AG09319 (cell line): ENCODE measurements around the gene RXYLT1.

ENCODE experiments used
- DNase-seq: peaks from one replicate; pipeline ENCODE4 v3.0.0-alpha.2; 2010; ENCODE audit warnings: low read depth; ENCODE audit errors: extremely low read depth
- CTCF ChIP-seq: IDR thresholded peaks from 2 replicates; pipeline ENCODE4 v1.5.1; 2011; ENCODE audit warnings: low read depth, mild to moderate bottlenecking, inconsistent platforms, low read length, moderate library complexity

The RXYLT1 gene

GRCh38 chr12:63753743-63754142 lies 26.0 kb upstream of the RXYLT1 start:
- peak; percentile 11; the same call in 1 of the 2 replicates for TF ChIP-seq CTCF
- no peak for DNase-seq

GRCh38 chr12:63764481-63764880 lies 15.2 kb upstream of the RXYLT1 start:
- no peak for TF ChIP-seq CTCF
- DNase-seq: no peak

- DNase-seq: no peak
- peak; percentile 27 for TF ChIP-seq CTCF
Measured at GRCh38 chr12:63766498-63766897, 13.2 kb upstream of the RXYLT1 start.

- DNase-seq: no peak
- no peak for TF ChIP-seq CTCF
Measured at GRCh38 chr12:63770375-63770774, 9.3 kb upstream of the RXYLT1 start.

GRCh38 chr12:63777340-63777739 lies 2.4 kb upstream of the RXYLT1 start:
- no peak for DNase-seq
- TF ChIP-seq CTCF: no peak

- no peak for DNase-seq
- TF ChIP-seq CTCF: no peak
Measured at GRCh38 chr12:63782466-63782865, 2.8 kb downstream of the RXYLT1 start.

- TF ChIP-seq CTCF: no peak
- no peak for DNase-seq
Measured at GRCh38 chr12:63787306-63787705, 7.6 kb downstream of the RXYLT1 start.
